Activated CD8-positive, alpha-beta memory T cell treated with anti-CD3 and anti-CD28 coated beads, Interleukin-2, amount 50 U/mL, for 24 hours (primary cell): ENCODE measurements around the gene IL23R.
"Not testable (repeated sequence)": the region's sequence is repeated elsewhere in the genome, so short reads cannot be mapped to it uniquely, and the experiment has no call there.

Experiments used
- DNase-seq: peaks from one replicate; pipeline ENCODE4 v3.0.0-alpha.2; 2020; ENCODE audit errors: extremely low read depth

Gene IL23R

GRCh38 chr1:67166196-67166595 lies at the start of gene IL23R:
TSS of gene IL23R (plus strand) at chr1:67166454. CDS start at chr1:67168121, 1,667 bp downstream.
- no peak for DNase-seq

- no peak for DNase-seq
These were observed 48.1 kb upstream of the IL23R start for GRCh38 chr1:67118191-67118590.

- no peak for DNase-seq
These were observed 47.6 kb upstream of the IL23R start for GRCh38 chr1:67118646-67119045.

GRCh38 chr1:67120855-67121619 lies 45.2 kb upstream of the IL23R start:
- no peak for DNase-seq

- DNase-seq, result no peak
These were observed 41.8 kb upstream of the IL23R start for GRCh38 chr1:67124455-67124854.

GRCh38 chr1:67126111-67126746 lies 40.0 kb upstream of the IL23R start:
- no peak for DNase-seq

- DNase-seq, result no peak
These were observed 39.3 kb upstream of the IL23R start for GRCh38 chr1:67126974-67127373.

- no peak for DNase-seq
These were observed 35.6 kb upstream of the IL23R start for GRCh38 chr1:67130673-67131072.

- DNase-seq, result no peak
These were observed 33.1 kb upstream of the IL23R start for GRCh38 chr1:67133177-67133576.

- no peak for DNase-seq
These were observed 31.6 kb upstream of the IL23R start, which contains the start of gene C1orf141 for GRCh38 chr1:67134695-67135094. TSS of gene C1orf141 (minus strand) at chr1:67134970. CDS start at chr1:67127240, 7,730 bp downstream.

GRCh38 chr1:67135354-67135753 lies 30.9 kb upstream of the IL23R start:
- no peak for DNase-seq

- DNase-seq, result no peak
These were observed 28.9 kb upstream of the IL23R start for GRCh38 chr1:67137307-67137753.

GRCh38 chr1:67138813-67139499 lies 27.3 kb upstream of the IL23R start:
- DNase-seq, result no peak

GRCh38 chr1:67140460-67140859 lies 25.8 kb upstream of the IL23R start:
- DNase-seq, result no peak

- not testable (repeated sequence) for DNase-seq
These were observed 24.4 kb upstream of the IL23R start for GRCh38 chr1:67141832-67142231.

GRCh38 chr1:67142931-67143330 lies 23.3 kb upstream of the IL23R start:
- no peak for DNase-seq

GRCh38 chr1:67143966-67144365 lies 22.3 kb upstream of the IL23R start:
- no peak for DNase-seq

GRCh38 chr1:67144696-67145095 lies 21.6 kb upstream of the IL23R start:
- no peak for DNase-seq

- no peak for DNase-seq
These were observed 20.2 kb upstream of the IL23R start for GRCh38 chr1:67146101-67146500.

GRCh38 chr1:67146539-67146938 lies 19.7 kb upstream of the IL23R start:
- DNase-seq, result no peak

GRCh38 chr1:67147973-67148372 lies 18.3 kb upstream of the IL23R start:
- DNase-seq, result not testable (repeated sequence)

- DNase-seq, result no peak
These were observed 17.6 kb upstream of the IL23R start for GRCh38 chr1:67148516-67149178.
